T-helper 22 cell (primary cell): ENCODE data around the gene IKZF3.
"Not testable (repeated sequence)": the region's sequence is repeated elsewhere in the genome, so short reads cannot be mapped to it uniquely, and the experiment has no call there.

ENCODE experiments used
- DNase-seq: peaks from one replicate; pipeline ENCODE4 v3.0.0-alpha.2; 2020; ENCODE audit warnings: low read depth

Gene IKZF3

DNA sequence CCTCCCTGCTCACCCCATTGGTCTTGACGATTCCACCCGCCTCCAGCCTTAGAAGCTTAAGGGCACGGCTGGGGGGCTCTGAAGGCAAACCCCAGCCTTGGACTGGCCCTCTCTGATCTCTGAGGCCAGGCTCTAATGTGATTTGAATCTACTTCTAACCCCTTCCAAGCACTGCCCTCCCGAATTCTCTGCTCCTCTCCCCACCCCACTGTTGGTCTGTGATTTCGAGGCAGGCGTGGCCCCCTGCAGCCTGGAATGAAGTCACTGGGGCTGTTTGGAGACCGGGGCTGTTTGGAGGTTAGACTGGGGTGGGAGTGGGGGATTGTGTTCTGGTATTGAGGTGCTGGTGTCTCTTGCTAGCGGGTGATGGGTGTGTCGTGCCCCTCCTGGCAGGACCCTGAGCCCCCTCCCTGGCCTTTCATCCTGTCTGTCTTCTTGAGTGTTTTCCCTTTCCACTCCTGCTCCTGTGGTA, 124.2 kb downstream of the IKZF3 start:
- no peak for DNase-seq

DNA sequence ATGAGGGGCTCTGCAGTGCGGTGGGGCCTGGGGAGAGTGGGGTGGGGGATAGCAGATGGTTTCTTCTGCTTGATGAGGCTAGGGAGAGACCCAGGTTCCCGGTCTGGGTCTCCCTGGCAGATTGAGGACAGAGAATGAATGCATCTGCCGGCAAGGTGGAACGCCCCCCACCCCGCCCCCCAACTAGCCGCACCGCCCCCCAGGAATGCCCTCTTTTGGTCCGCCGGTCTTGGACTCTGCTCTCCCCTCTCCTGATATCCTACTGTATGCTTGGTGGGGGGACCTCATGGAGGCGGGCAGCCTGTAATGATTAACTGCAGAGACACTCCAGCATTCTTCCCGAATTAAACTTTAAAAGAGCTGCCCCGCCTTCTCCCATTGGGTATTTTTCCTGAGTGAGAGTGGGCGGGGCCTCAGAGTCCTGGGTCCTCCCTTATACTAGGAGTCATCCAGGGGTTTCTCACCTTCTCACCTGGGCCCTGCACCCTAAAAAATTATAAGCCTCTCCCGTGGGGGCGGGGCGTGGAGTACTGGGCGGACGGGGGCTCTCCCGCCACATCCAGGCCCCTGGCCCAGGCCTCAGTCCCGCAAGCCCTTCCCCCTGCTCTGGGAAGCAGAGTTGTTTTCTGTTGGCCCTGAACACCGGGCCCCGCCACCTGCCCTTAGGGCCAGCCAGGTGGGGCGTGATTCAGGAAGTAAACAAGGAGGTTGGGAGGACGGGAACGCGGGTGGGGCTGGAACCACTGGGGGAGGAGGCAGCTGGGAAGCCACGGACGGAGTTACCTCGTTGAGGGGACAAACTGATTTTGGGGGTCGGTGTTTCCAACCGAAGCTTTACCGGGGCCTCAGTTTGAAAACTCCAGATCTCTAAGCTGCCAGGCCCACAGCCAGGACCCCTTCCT, 124.9 kb downstream of the IKZF3 start:
- DNase-seq: no peak

DNA sequence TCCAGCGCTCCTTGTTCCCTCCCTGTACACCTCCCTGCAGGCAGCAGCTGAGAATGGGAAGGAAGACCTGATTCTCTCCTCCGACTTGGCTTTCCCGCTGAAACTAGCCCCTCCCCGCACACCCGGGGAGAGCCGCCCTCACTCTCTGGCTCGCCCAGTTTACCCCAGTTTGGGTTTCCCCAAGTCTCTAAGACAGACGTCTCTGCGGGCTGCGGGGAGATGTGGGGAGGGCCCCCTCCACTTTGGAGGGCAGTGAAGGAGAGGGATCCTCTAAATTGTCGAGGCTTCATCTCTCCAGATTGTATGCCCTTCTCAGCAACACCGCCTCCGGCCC, 125.6 kb downstream of the IKZF3 start:
- peak; percentile 37 for DNase-seq

DNA sequence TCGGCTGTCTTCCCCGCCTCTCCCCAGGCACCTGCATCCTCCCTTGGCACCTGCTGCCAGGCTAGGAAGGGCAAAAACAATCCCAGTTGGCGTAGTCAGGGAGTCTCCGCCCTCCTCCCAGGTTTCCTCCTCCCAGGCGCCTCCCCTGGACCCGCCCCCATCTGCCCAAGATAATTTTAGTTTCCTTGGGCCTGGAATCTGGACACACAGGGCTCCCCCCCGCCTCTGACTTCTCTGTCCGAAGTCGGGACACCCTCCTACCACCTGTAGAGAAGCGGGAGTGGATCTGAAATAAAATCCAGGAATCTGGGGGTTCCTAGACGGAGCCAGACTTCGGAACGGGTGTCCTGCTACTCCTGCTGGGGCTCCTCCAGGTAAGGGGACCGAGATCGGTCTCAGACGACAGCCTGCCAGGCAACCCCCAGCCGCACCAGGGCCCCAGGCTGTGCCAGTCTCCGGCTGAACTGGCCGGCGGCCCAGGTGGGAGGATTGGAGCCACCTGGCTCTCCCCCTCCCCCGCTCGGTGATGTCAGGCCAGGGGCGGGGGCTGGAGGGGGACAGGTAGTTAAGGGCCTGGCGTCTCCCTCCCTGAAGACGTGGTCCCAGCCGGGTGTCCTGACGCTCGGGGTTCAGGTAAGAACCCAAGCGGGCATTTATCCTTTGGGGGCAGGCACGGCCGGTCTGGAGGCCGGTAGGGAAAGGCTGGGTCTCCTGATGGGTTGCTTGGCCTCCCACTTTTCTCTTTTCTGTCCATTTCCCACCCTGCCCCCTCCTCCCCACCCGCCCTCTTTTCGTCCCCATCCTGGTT, 126.1 kb downstream of the IKZF3 start, which contains the start of gene GRB7:
TSS of gene GRB7 (plus strand) at position 179 of the 808 bp plus-strand sequence. CDS start 4,364 bp downstream, outside the sequence.
- no peak for DNase-seq

DNA sequence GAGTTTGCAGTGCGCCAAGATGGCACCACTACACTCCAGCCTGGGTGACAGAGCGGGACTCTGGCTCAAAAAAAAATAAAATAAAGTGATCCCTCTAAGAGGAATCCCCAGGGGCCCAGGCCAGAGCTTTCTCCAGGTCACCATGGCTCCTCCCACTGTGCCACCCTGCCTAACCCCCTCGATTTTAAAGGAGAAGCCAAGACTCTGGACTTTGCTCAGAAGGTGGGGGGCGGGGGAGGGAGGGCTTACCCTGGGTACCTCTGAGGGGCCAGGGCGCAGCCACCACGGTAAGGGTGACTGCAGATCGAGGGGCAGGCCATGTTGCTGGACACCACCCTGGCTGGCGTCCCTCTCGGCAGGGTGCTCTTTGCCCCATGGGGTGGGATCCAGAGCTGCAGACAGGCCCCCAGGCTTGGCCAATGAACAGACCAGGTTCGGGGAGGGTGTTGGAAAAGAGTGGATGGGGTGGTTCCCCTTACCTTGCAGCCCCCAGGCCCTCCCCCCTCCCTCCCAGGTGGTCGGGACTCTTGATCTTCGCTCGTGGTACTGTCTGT, 126.8 kb downstream of the IKZF3 start:
- DNase-seq: no peak

DNA sequence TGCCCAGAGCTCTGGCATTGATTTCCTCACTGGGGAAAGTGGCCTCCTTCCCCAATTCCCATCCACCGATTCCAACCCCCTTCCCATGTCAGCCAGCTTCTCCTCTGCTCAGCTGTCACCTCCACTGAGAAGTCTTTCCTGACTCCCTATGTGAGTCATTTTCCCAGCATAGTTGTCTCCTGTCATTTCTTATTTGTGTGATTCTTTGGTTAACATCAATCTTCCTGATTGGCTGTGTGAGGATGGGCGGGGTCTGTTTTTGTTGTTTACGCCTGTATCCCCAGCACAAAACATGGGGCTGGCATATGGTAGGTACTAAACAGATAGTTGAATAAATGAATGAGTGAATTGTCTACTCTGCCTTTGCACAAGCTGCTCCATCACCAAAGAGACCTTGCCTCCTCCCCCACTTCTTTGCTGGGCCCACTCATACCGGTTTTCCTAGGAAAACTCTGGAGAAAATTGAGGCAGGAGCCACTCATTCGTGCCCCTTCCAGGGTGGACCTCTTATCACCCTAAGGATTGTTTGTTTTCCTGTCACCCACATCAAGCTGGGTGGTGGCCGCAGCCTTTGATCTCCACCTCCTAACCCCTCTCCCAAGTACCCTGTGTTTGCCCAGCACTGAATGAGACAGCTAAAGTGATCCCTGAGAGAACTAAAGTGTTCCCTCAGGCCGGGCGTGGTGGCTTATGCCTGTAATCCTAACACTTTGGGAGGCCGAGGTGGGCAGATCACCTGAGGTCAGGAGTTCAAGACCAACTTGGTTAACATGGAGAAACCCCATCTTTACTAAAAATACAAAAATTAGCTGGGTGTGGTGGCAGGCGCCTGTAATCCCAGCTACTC, 127.6 kb downstream of the IKZF3 start:
- no peak for DNase-seq

DNA sequence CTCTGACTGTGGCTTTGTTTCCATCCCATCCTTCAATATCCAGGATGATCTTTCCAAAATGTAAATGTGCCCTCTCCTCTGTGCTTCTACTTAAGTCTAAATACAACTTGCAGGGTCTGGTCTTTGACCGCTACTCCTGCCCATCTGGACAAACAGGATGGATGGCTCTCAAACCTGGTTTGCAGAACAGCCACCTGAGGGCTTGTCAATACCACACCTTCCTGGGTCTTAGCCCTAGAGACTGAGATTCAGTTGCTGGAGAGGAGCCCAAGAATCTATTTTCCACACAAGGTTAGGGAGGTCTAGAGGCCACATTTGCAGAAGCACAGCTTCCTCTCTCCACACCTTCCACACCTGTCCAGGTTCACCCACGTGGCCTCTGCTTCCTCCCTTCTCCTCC, 128.2 kb downstream of the IKZF3 start:
- DNase-seq: no peak

DNA sequence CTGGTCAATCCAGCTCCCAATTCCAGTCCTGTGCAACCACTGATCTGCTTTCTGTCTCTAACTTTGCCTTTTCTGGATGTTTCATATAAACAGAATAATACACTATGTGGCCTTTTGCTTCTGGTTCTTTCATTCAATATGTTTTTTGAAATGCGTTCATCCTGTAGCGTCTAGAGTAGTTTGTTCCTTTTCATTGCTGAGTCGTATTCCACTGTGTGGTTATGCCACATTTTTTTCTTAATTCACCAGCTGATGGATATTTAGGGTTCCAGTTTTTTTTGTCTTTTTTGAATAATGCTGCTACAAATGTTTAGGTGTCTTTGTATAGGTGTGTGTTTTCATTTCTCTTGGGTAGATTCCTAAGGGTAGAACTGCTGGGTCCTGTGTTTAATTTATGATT, 131.5 kb downstream of the IKZF3 start:
- no peak for DNase-seq

DNA sequence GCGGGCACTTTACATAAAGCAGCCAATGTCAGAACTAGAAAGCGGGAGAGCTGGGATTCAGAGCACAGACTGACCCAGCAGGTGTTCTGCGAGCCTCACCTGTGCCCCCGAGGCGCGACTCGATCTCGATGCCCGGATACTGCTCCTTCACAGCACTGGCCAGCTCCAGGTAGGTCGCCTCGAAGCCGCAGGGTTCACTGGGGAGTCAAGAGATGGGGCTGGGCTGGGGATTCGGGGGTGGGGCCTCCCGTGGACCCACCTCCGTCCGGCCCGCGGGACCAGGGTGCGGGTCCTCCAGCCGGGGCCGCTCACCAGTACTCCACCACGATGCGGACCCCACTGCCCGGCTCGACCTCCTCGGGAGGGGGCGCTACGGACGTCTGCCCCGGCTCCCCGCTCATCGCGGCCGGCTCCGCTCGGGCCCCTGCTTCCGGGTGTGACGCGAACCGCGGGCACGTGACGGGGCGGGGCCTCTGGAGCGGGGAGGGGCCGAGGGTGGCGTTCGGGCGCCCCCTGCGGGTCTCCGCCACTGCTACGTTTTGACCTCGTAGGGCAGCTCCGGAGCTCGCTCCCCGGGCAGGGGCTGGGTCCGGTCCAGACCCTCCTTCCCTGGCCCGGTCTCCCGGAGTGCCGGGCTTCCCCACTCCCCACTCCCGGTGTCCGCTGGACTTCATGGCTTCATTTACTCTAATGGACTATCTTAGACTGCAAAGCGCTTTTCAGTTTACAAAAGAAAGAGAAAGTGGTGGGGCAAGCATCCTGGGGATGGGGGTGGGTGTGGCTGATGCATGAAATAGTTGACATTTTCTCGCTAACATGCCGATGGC, 133.8 kb downstream of the IKZF3 start, which contains the start of gene MIEN1:
TSS of gene MIEN1 (minus strand) at position 438 of the 827 bp plus-strand sequence. CDS start at position 401, 37 bp downstream.
- DNase-seq: peak; percentile 78

DNA sequence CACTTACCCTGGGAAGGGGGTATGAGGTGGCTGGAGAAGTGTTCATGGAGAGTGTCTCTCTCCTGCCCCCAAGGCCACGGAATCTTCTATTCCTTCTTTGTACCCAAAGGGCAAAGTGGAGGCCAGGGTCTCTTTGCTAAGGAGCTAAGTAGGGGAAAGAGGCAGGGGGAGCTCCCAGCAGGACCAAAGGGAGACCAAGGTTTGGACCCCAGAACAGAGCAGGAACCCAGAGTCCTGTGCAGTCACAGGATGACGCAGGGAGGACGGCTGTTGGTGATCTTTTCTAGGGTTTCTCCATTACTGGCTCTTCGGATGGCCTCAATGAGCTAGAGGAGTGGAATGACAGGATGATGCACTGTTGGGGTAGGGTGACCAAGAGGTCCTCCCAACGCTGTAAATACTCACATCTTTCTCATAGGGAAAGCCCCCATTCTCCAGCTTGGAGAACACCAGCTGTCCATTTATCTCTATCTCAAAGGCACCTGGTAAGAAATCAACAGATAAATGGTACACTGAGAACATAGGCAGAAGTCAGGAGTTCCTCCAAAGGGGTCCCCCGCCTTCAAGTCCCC, 134.7 kb downstream of the IKZF3 start:
- no peak for DNase-seq

DNA sequence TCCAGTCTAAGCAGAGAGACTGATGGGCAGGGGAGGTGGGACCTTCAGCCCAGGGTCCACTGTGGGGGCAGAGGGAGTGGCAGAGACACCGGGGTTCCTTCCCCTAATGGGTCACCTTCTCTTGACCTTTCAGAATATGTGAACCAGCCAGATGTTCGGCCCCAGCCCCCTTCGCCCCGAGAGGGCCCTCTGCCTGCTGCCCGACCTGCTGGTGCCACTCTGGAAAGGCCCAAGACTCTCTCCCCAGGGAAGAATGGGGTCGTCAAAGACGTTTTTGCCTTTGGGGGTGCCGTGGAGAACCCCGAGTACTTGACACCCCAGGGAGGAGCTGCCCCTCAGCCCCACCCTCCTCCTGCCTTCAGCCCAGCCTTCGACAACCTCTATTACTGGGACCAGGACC, 136.6 kb downstream of the IKZF3 start:
- DNase-seq: no peak

DNA sequence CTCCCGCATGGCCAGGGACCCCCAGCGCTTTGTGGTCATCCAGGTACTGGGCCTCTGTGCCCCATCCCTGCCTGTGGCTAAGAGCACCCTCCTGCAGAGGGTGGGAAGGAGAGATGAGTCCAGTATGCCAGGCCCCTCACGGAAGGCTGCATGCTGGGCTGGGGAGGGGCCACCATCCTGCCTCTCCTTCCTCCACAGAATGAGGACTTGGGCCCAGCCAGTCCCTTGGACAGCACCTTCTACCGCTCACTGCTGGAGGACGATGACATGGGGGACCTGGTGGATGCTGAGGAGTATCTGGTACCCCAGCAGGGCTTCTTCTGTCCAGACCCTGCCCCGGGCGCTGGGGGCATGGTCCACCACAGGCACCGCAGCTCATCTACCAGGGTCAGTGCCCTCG, 137.5 kb downstream of the IKZF3 start:
- DNase-seq: no peak

DNA sequence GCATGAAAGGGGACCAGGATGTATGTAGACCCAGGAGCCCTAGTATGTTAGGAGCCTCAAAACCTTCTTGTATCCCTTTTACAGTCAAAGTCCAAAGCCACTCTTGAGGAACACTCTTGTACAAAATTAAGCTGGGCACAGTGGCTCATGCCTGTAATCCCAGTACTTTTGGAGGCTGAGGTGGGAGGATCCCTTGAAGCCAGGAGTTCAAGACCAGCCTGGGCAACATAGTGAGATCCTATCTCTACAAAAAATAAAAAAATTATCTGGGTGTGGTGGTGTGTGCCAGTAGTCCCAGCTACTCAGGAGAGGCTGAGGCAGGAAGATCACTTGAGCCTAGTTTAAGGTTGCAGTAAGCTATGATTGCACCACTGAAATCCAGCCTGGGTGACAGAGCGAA, 138.2 kb downstream of the IKZF3 start:
- not testable (repeated sequence) for DNase-seq

DNA sequence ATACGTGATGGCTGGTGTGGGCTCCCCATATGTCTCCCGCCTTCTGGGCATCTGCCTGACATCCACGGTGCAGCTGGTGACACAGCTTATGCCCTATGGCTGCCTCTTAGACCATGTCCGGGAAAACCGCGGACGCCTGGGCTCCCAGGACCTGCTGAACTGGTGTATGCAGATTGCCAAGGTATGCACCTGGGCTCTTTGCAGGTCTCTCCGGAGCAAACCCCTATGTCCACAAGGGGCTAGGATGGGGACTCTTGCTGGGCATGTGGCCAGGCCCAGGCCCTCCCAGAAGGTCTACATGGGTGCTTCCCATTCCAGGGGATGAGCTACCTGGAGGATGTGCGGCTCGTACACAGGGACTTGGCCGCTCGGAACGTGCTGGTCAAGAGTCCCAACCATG, 139.4 kb downstream of the IKZF3 start:
- DNase-seq: no peak

DNA sequence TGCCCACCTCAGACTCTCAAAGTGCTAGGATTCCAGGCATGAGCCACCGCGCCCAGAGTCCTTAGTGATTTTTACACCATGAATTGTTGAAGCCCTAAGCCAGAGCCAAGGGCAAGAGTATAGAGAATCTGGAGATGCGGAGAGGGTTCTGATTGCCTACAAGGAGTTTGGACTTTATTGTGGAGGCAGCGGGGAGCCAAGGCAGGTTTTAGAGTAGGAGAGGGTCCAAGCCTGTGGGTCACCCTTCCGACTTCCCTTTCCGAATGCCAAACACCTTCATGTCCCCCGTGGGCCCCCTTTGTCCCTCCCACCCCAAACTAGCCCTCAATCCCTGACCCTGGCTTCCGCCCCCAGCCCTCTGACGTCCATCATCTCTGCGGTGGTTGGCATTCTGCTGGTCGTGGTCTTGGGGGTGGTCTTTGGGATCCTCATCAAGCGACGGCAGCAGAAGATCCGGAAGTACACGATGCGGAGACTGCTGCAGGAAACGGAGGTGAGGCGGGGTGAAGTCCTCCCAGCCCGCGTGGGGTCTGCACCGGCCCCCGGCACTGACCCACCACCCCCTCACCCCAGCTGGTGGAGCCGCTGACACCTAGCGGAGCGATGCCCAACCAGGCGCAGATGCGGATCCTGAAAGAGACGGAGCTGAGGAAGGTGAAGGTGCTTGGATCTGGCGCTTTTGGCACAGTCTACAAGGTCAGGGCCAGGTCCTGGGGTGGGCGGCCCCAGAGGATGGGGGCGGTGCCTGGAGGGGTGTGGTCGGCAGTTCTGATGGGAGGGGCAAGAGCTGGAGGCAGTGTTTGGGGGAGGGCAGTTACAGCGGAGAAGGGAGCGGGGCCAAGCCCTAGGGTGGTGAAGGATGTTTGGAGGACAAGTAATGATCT, 140.9 kb downstream of the IKZF3 start:
- DNase-seq: no peak

DNA sequence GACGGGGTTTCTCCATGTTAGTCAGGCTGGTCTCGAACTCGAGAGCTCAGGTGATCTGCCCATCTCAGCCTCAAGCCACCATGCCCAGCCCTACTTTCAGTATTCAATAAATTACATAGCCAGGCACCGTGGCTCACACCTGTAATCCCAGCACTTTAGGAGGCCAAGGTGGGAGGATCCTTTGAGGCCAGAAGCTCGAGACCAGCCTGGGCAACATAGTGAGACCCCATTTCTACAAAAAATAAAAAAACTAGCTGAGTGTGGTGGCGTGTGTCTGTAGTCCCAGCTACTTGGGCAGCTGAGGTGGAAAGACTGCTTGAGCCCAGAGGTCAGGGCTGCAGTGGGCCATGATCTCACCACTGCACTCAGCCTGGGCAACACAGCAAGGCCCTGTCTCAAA, 142.0 kb downstream of the IKZF3 start:
- no peak for DNase-seq

DNA sequence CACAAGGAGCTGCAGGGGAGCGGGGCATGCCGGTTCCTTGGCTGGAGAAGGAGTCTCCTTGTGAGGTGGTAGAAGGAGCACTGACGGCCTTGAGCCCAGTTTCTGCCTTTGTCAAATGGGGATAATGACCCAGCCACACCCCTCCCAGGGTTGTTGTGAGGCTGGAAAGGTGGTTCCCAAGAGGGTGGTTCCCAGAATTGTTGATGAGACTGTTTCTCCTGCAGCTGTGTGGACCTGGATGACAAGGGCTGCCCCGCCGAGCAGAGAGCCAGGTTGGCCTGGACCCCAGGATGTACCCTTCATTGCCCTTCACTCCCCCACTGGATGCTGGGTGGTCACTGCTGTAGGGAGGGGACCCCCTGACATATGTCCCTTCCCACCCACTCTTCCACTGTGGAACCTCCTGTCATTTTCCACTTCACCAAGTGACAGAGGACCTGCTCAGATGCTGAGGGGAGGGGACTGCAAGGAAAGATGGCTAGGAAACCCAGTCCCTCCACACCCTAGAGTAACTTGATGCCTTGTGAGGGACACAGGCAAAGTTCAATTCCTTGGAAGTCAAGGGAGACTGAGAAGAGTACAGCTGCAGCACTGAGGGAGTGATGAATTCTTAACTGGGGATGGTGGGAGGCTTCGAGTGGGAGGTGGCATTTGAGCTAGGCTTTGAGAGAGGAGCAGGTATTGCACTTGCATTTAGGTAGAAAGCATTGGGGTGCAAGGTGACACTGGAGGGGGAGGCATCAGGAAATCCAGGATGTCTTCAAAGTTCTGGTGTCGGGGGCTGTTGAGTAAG, 144.4 kb downstream of the IKZF3 start:
- DNase-seq: no peak

DNA sequence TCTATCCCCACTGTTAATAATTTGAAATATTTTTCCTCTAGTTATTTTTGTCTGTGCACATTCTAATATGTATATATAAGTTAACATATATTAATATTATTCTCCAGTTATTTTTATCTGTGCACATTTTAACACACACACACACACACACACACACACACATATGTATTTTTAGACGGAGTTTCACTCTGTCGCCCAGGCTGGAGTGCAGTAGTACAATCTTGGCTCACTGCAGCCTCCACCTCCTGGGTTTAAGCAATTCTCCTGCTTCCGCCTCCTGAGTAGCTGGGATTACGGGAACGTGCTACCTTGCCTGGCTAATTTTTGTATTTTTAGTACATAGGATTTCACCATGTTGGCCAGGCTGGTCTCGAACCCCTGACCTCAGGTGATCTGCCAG, 146.5 kb downstream of the IKZF3 start:
- DNase-seq: no peak
